Measurements from ENCODE around the gene IFITM2.
"Not testable (repeated sequence)": the region's sequence is repeated elsewhere in the genome, so short reads cannot be mapped to it uniquely, and the experiment has no call there.

Gene IFITM2

DNA sequence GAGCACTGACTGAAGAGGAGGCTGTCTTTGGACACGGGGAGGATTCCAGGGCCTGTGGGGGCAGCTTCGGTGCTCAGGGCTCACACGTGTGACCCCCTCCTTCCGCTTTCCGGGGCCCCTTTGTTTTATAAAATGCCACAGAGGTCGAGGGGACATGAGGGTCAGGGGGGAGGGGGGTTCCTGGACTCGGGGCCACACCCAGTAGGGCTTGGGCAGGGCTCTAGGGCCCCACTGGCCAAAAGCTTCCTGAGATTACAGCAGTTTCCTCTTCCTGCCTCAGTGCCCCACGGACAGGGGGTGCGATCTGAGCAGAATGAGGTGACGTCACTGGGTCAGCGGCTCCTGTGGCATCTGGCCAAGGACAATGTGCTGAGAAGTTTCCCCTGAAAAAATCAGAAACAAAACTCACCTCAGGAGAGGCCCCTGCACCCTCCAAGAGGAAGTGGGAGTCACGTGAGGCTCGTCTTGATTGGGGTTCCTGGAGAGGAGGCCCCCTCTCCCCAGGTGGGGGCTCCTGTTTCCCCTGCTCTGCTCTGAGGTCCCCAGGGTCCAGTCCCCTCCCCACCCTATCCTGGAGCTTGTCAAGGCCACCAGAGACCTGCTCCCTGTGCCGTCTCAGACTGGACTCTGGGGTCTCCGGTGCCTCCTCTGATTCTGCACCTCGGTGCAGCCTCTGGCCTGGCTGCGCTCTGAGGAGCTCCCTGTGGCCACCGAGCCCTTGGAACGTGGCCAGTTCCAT lies 19.4 kb downstream of the IFITM2 start:
- H3K27ac ChIP-seq (ENCODE audit: low read length, poor library complexity, severe bottlenecking) = peak overlapping the region; percentile 82

DNA sequence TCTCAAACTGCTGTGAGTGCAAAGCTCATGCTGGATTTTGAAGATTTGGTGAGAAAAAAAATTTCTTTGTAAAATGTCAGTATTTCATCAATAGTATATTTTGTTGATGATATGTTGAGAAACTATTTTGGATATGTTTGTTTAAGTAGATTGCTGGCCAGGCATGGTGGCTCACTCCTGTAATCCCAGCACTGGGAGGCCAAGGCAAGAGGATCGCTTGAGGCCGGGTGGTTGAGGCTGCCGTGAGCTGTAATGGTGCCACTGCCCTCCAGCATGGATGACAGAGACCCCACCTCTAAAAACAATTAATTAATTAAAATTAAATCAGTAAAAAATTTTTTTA lies 19.9 kb downstream of the IFITM2 start:
- H3K23ac ChIP-seq (ENCODE audit: low read length in 2 of 2) = no peak overlapping the region
- no peaks in the 10 kb centered on the region for H3K36me3 ChIP-seq (ENCODE audit: control insufficient read depth in 1 of 2, insufficient read depth in 2 of 2, low read depth in 1 of 2, low read length in 2 of 2)
- DNase-seq = no peak
- no peak overlapping the region for H3K4me2 ChIP-seq (ENCODE audit: low read length, poor library complexity, severe bottlenecking)
- peak overlapping the region; percentile 82 for H3K27ac ChIP-seq (ENCODE audit: low read length, poor library complexity, severe bottlenecking)
- H3K4ac ChIP-seq (ENCODE audit: low read depth in 1 of 2, low read length in 2 of 2) = peak overlapping the region in 1 of 2 experiments; percentile 42
- no peak overlapping the region for H2BK12ac ChIP-seq (ENCODE audit: low read length in 2 of 2)
- H3K9ac ChIP-seq (ENCODE audit: low read length) = peak overlapping the region; percentile 69
- no peaks in the 10 kb centered on the region for H3K27me3 ChIP-seq (ENCODE audit: control insufficient read depth in 1 of 2, insufficient read depth in 1 of 2, low read length in 2 of 2)
- H3K14ac ChIP-seq (ENCODE audit: low read length in 2 of 2) = no peak overlapping the region
- H2BK120ac ChIP-seq (ENCODE audit: low read depth, low read length) = no peak overlapping the region
- peak overlapping the region in 1 of 2 experiments; percentile 24 for H3K4me3 ChIP-seq (ENCODE audit: insufficient read depth in 1 of 2, low read depth in 1 of 2, low read length in 2 of 2)
- H3K4me1 ChIP-seq (ENCODE audit: control insufficient read depth, insufficient read depth, low read depth, low read length) = peaks cover 25% of the 10 kb centered on the region
- peak overlapping the region; percentile 54 for H2AK5ac ChIP-seq (ENCODE audit: low read length, severe bottlenecking)
- peak overlapping the region in 1 of 2 experiments; percentile 82 for H3K18ac ChIP-seq (ENCODE audit: low read depth in 1 of 2, low read length in 2 of 2)
- no peak overlapping the region for H4K91ac ChIP-seq (ENCODE audit: low read length)
- no peak overlapping the region for H2AFZ ChIP-seq (ENCODE audit: low read depth, low read length)
- peaks cover 2% of the 10 kb centered on the region for H3K79me1 ChIP-seq (replicated peaks; ENCODE audit: low read length, poor library complexity, severe bottlenecking)
- H2BK5ac ChIP-seq (ENCODE audit: low read depth, low read length, poor library complexity, severe bottlenecking) = no peak overlapping the region
- H3K9me3 ChIP-seq (ENCODE audit: control insufficient read depth, low read length) = no peaks in the 10 kb centered on the region
- H2BK15ac ChIP-seq (ENCODE audit: low read depth, poor library complexity, severe bottlenecking) = peak overlapping the region; percentile 5
- H4K8ac ChIP-seq (ENCODE audit: low read length) = no peak overlapping the region
- WGBS = 100% methylated on average over 1 of the region's 3 CpGs

More for the DNA sequence above, 19.4 kb downstream of the IFITM2 start:
- H2BK15ac ChIP-seq (ENCODE audit: low read depth, poor library complexity, severe bottlenecking) = peak overlapping the region; percentile 15
- peak overlapping the region; percentile 69 for H3K9ac ChIP-seq (ENCODE audit: low read length)
- peak overlapping the region; percentile 91 for H4K91ac ChIP-seq (ENCODE audit: low read length)
- H3K36me3 ChIP-seq (ENCODE audit: control insufficient read depth in 1 of 2, insufficient read depth in 2 of 2, low read depth in 1 of 2, low read length in 2 of 2) = no peaks in the 10 kb centered on the region
- H3K4ac ChIP-seq (ENCODE audit: low read depth in 1 of 2, low read length in 2 of 2) = peak overlapping the region; percentile 42 to 49
- H3K18ac ChIP-seq (ENCODE audit: low read depth in 1 of 2, low read length in 2 of 2) = peak overlapping the region; percentile 76 to 91
- H2AFZ ChIP-seq (ENCODE audit: low read depth, low read length) = no peak overlapping the region
- no peak overlapping the region for H3K23ac ChIP-seq (ENCODE audit: low read length in 2 of 2)
- peaks cover 25% of the 10 kb centered on the region for H3K4me1 ChIP-seq (ENCODE audit: control insufficient read depth, insufficient read depth, low read depth, low read length)
- peak overlapping the region; percentile 6 to 95 for H2BK12ac ChIP-seq (ENCODE audit: low read length in 2 of 2)
- H3K9me3 ChIP-seq (ENCODE audit: control insufficient read depth, low read length) = no peaks in the 10 kb centered on the region
- DNase-seq = peak; percentile 51
- WGBS = 70% methylated on average over 18 of the region's 19 CpGs
- no peaks in the 10 kb centered on the region for H3K27me3 ChIP-seq (ENCODE audit: control insufficient read depth in 1 of 2, insufficient read depth in 1 of 2, low read length in 2 of 2)
- H2BK120ac ChIP-seq (ENCODE audit: low read depth, low read length) = peak overlapping the region; percentile 39
- no peak overlapping the region for H2BK5ac ChIP-seq (ENCODE audit: low read depth, low read length, poor library complexity, severe bottlenecking)
- H2AK5ac ChIP-seq (ENCODE audit: low read length, severe bottlenecking) = peak overlapping the region; percentile 92
- H3K4me3 ChIP-seq (ENCODE audit: insufficient read depth in 1 of 2, low read depth in 1 of 2, low read length in 2 of 2) = peak overlapping the region in 1 of 2 experiments; percentile 24
- peak overlapping the region; percentile 0 for H3K4me2 ChIP-seq (ENCODE audit: low read length, poor library complexity, severe bottlenecking)
- H3K14ac ChIP-seq (ENCODE audit: low read length in 2 of 2) = peak overlapping the region in 1 of 2 experiments; percentile 51
- peak overlapping the region; percentile 14 for H4K8ac ChIP-seq (ENCODE audit: low read length)
- H3K79me1 ChIP-seq (replicated peaks; ENCODE audit: low read length, poor library complexity, severe bottlenecking) = peaks cover 2% of the 10 kb centered on the region

GRCh38 chr11:328012-328411 lies 20.4 kb downstream of the IFITM2 start:
- H4K8ac ChIP-seq (ENCODE audit: low read length) = no peak overlapping the region
- H3K27me3 ChIP-seq (ENCODE audit: control insufficient read depth in 1 of 2, insufficient read depth in 1 of 2, low read length in 2 of 2) = no peaks in the 10 kb centered on the region
- H3K4ac ChIP-seq (ENCODE audit: low read depth in 1 of 2, low read length in 2 of 2) = peak overlapping the region in 1 of 2 experiments; percentile 51
- peak overlapping the region; percentile 84 for H2AK5ac ChIP-seq (ENCODE audit: low read length, severe bottlenecking)
- H2BK12ac ChIP-seq (ENCODE audit: low read length in 2 of 2) = peak overlapping the region; percentile 11 to 94
- no peak overlapping the region for H3K27ac ChIP-seq (ENCODE audit: low read length, poor library complexity, severe bottlenecking)
- H3K9ac ChIP-seq (ENCODE audit: low read length) = no peak overlapping the region
- no peak for DNase-seq
- H2BK5ac ChIP-seq (ENCODE audit: low read depth, low read length, poor library complexity, severe bottlenecking) = no peak overlapping the region
- H3K79me1 ChIP-seq (replicated peaks; ENCODE audit: low read length, poor library complexity, severe bottlenecking) = peaks cover 2% of the 10 kb centered on the region
- no peak overlapping the region for H3K4me3 ChIP-seq (ENCODE audit: insufficient read depth in 1 of 2, low read depth in 1 of 2, low read length in 2 of 2)
- H3K4me1 ChIP-seq (ENCODE audit: control insufficient read depth, insufficient read depth, low read depth, low read length) = peaks cover 25% of the 10 kb centered on the region
- peak overlapping the region in 1 of 2 experiments; percentile 53 for H3K18ac ChIP-seq (ENCODE audit: low read depth in 1 of 2, low read length in 2 of 2)
- H2AFZ ChIP-seq (ENCODE audit: low read depth, low read length) = no peak overlapping the region
- H2BK15ac ChIP-seq (ENCODE audit: low read depth, poor library complexity, severe bottlenecking) = no peak overlapping the region
- H3K4me2 ChIP-seq (ENCODE audit: low read length, poor library complexity, severe bottlenecking) = no peak overlapping the region
- H2BK120ac ChIP-seq (ENCODE audit: low read depth, low read length) = no peak overlapping the region
- no peak overlapping the region for H3K23ac ChIP-seq (ENCODE audit: low read length in 2 of 2)
- peak overlapping the region in 1 of 2 experiments; percentile 20 for H3K14ac ChIP-seq (ENCODE audit: low read length in 2 of 2)
- no peaks in the 10 kb centered on the region for H3K9me3 ChIP-seq (ENCODE audit: control insufficient read depth, low read length)
- peak overlapping the region; percentile 86 for H4K91ac ChIP-seq (ENCODE audit: low read length)
- H3K36me3 ChIP-seq (ENCODE audit: control insufficient read depth in 1 of 2, insufficient read depth in 2 of 2, low read depth in 1 of 2, low read length in 2 of 2) = no peaks in the 10 kb centered on the region
- 99% methylated on average over 13 of the region's 13 CpGs for WGBS

DNA sequence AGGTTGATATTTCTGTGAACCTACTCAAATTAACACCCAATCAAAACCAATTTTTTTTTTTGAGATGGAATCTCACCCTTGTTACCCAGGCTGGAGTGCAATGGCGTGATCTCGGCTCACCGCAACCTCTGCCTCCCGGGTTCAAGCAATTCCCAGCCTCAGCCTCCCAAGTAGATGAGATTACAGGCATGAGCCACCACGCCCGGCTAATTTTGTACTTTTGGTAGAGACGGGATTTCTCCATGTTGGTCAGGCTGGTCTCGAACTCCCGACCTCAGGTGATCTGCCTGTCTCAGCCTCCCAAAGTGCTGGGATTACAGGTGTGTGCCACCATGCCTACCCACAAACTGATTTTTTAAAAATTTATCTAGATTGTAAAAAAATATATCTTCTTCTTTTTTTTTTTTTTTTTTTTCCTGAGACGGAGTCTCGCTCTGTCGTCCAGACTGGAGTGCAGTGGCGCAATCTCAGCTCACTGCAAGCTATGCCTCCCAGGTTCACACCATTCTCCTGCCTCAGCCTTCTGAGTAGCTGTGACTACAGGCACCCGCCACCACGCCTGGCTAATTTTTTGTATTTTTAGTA lies 21.0 kb downstream of the IFITM2 start:
- not testable (repeated sequence) for H2BK15ac ChIP-seq (ENCODE audit: low read depth, poor library complexity, severe bottlenecking); H3K14ac ChIP-seq (ENCODE audit: low read length in 2 of 2); DNase-seq; H3K36me3 ChIP-seq (ENCODE audit: control insufficient read depth in 1 of 2, insufficient read depth in 2 of 2, low read depth in 1 of 2, low read length in 2 of 2); H3K23ac ChIP-seq (ENCODE audit: low read length in 2 of 2); H2AK5ac ChIP-seq (ENCODE audit: low read length, severe bottlenecking); H3K9me3 ChIP-seq (ENCODE audit: control insufficient read depth, low read length); H3K27me3 ChIP-seq (ENCODE audit: control insufficient read depth in 1 of 2, insufficient read depth in 1 of 2, low read length in 2 of 2); H2BK120ac ChIP-seq (ENCODE audit: low read depth, low read length); H2BK12ac ChIP-seq (ENCODE audit: low read length in 2 of 2); H3K4me3 ChIP-seq (ENCODE audit: insufficient read depth in 1 of 2, low read depth in 1 of 2, low read length in 2 of 2); H3K27ac ChIP-seq (ENCODE audit: low read length, poor library complexity, severe bottlenecking); H2AFZ ChIP-seq (ENCODE audit: low read depth, low read length); H3K18ac ChIP-seq (ENCODE audit: low read depth in 1 of 2, low read length in 2 of 2); H3K4me2 ChIP-seq (ENCODE audit: low read length, poor library complexity, severe bottlenecking); H3K4ac ChIP-seq (ENCODE audit: low read depth in 1 of 2, low read length in 2 of 2); H2BK5ac ChIP-seq (ENCODE audit: low read depth, low read length, poor library complexity, severe bottlenecking); H4K91ac ChIP-seq (ENCODE audit: low read length); H3K9ac ChIP-seq (ENCODE audit: low read length); H3K79me1 ChIP-seq (replicated peaks; ENCODE audit: low read length, poor library complexity, severe bottlenecking); H4K8ac ChIP-seq (ENCODE audit: low read length)
- peaks cover 25% of the 10 kb centered on the region for H3K4me1 ChIP-seq (ENCODE audit: control insufficient read depth, insufficient read depth, low read depth, low read length)
- WGBS = 93% methylated on average over 9 of the region's 15 CpGs
